ENCODE measurements around the gene NTN1. TPM values are rescaled to one million over a fixed set of nuclear protein-coding genes. Genes with fewer than 3 reads are reported as not detected.

NTN1 gene
- total RNA-seq, 2 donors from 2014 or later = 3.6 to 4.0 TPM

DNA sequence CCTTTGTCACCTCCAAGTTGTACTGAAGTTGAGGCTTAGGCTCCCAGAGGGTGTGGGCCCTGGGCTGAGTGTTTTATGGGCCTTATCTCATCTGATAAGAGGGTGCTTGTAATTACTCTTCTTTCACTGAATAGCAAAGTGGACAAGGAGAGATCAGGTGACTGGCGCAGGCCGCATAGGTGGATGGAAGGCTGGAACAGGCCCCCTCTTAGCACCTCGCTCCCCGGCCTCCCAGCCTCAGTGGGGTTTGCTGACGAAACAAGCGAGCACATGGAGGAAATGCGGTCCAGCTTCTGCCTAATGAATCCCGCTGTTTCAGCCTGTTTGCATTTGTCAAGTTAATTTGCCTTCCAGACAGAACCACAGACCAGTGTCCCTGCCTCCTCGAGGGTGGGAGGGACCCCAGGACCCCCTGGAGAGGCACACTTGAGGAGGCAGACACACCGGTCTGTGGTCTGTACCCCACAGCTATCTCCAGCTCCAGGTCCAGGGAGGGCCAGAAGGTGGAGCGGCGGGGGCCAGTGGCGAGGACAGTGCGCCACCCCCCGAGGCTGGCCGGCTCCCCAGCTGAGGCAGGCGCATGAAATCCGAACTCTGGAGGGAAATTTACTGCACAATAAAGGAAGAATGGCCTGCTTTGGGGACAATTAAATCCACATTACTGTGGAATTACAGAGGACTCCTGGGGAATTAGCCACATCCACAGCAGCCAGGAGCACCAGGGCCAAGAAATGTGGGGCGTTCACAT, 123.4 kb downstream of the NTN1 start:
- no peak for TF ChIP-seq POLR2A (IDR thresholded peaks at IDR 0.05)
- TF ChIP-seq CTCF (IDR thresholded peaks at IDR 0.05) = no peak
- DNase-seq (peak in 1 of 4 donors; percentile 19), ATAC-seq (peak; percentile 47)
- no peaks in the 10 kb centered on the region for H3K27me3 ChIP-seq
- H3K27ac ChIP-seq = no peak overlapping the region
- WGBS, 2 donors = 77 to 87% methylated on average over 9 to 18 of the region's 19 CpGs
- intact Hi-C loops (cut with DNase I) = no loop called here
- no peaks in the 10 kb centered on the region for H3K9me3 ChIP-seq
- H3K36me3 ChIP-seq (replicated peaks in 1 of 2; ENCODE audit: insufficient read depth in 1 of 2, low read depth in 2 of 2) = no peaks in the 10 kb centered on the region
- H3K4me3 ChIP-seq = no peak overlapping the region
- peaks cover 6% of the 10 kb centered on the region for H3K4me1 ChIP-seq

DNA sequence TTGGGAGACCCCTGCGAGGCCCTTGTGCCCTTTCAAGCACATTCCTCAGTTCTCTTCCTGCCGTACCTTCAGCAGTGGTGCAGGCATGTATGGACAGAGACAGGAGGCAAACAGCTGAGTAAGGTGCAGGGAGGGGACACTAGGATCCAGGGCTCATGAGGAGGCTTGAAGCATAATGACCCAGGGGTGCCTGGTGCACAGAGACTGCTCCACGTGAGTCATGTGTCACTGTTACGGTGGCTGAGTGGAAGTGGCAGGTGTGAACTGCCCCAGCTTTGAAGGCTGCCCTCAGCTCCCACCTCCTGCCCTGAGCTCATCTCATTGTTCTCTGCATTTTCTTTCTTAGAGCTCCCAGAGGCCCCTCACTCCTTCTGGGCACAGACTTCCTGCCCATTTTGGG, 124.8 kb downstream of the NTN1 start:
- no peaks in the 10 kb centered on the region for H3K36me3 ChIP-seq (replicated peaks in 1 of 2; ENCODE audit: insufficient read depth in 1 of 2, low read depth in 2 of 2)
- 78 to 82% methylated on average over 3 to 4 of the region's 4 CpGs for WGBS, 2 donors
- no peak overlapping the region for H3K4me3 ChIP-seq
- no peaks in the 10 kb centered on the region for H3K9me3 ChIP-seq
- no peak for ATAC-seq
- intact Hi-C loops (cut with DNase I) = no loop called here
- peaks cover 6% of the 10 kb centered on the region for H3K4me1 ChIP-seq
- DNase-seq = no peak
- no peaks in the 10 kb centered on the region for H3K27me3 ChIP-seq
- H3K27ac ChIP-seq = no peak overlapping the region
- TF ChIP-seq CTCF (IDR thresholded peaks at IDR 0.05) = no peak
- TF ChIP-seq POLR2A (IDR thresholded peaks at IDR 0.05) = no peak

DNA sequence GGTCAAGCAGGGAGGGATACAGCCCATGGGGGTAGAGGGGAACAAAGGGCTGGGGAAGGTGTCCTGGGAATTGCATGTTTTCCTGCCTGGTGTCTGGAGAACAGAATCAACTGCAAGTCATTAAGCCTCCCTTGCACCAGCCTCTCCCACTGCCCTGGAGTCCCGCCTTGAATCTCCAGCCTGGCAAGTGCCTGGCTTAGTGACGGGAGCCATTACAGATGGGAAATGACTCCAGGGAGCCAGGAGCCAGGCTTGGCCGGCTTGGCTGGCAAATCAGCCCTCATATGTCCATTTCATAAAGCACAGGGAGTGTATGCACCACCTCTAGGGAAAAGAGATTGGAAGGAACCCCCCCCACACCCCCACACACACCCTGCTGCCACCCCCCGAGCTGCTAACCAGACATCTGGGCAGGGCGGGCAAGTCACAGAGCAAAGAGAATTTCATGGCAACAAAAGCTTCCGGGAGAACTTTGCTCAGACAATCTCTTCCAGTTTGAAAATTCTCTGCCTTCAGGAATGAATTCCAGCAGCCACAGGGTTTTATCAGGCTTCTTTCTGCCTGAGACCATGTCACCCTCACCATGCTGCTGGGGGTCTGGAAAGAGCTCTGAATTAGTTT, 127.7 kb downstream of the NTN1 start:
- 50 to 58% methylated on average over 3 to 6 of the region's 6 CpGs for WGBS, 2 donors
- peaks cover 6% of the 10 kb centered on the region for H3K4me1 ChIP-seq
- no peaks in the 10 kb centered on the region for H3K27me3 ChIP-seq
- DNase-seq = no peak
- no peaks in the 10 kb centered on the region for H3K9me3 ChIP-seq
- intact Hi-C loops (cut with DNase I) = no loop called here
- no peak overlapping the region for H3K4me3 ChIP-seq
- TF ChIP-seq POLR2A (IDR thresholded peaks at IDR 0.05) (no peak), CTCF (IDR thresholded peaks at IDR 0.05) (no peak)
- H3K36me3 ChIP-seq (replicated peaks in 1 of 2; ENCODE audit: insufficient read depth in 1 of 2, low read depth in 2 of 2) = no peaks in the 10 kb centered on the region
- no peak for ATAC-seq
- no peak overlapping the region for H3K27ac ChIP-seq

GRCh38 chr17:9150446-9151090, 129.3 kb downstream of the NTN1 start:
- peak overlapping the region in 3 of 4 donors; percentile 48 to 58 (median 55) for H3K27ac ChIP-seq
- intact Hi-C loops (cut with DNase I) = no loop called here
- no peaks in the 10 kb centered on the region for H3K27me3 ChIP-seq
- WGBS, 2 donors = 71 to 74% methylated on average over 25 of the region's 25 CpGs
- TF ChIP-seq CTCF (IDR thresholded peaks at IDR 0.05) (no peak), POLR2A (IDR thresholded peaks at IDR 0.05) (no peak)
- no peak for ATAC-seq
- no peak overlapping the region for H3K4me3 ChIP-seq
- H3K4me1 ChIP-seq = no peaks in the 10 kb centered on the region
- H3K36me3 ChIP-seq (replicated peaks in 1 of 2; ENCODE audit: insufficient read depth in 1 of 2, low read depth in 2 of 2) = no peaks in the 10 kb centered on the region
- no peaks in the 10 kb centered on the region for H3K9me3 ChIP-seq
- no peak for DNase-seq
